GM10266 (cell line): ENCODE data around the gene ATP1B3.
"Not testable (repeated sequence)": the region's sequence is repeated elsewhere in the genome, so short reads cannot be mapped to it uniquely, and the experiment has no call there.

Experiments
- DNase-seq: peaks from one replicate; pipeline ENCODE4 v3.0.0; 2012; ENCODE audit errors: extremely low spot score
- CTCF ChIP-seq: IDR thresholded peaks from 2 replicates; pipeline ENCODE4 v1.5.1; 2012; ENCODE audit warnings: mild to moderate bottlenecking, low read depth; ENCODE audit not compliant: control insufficient read depth, insufficient read depth; ENCODE audit errors: missing control alignments

Gene ATP1B3

GRCh38 chr3:141963301-141963700, 86.9 kb downstream of the ATP1B3 start:
- no peak for TF ChIP-seq CTCF
- DNase-seq: no peak

- no peak for DNase-seq
- no peak for TF ChIP-seq CTCF
These were observed 89.0 kb downstream of the ATP1B3 start for GRCh38 chr3:141965471-141965870.

GRCh38 chr3:141969711-141970110, 93.3 kb downstream of the ATP1B3 start:
- no peak for TF ChIP-seq CTCF
- DNase-seq: no peak

GRCh38 chr3:141971571-141971970, 95.1 kb downstream of the ATP1B3 start:
- TF ChIP-seq CTCF: no peak

GRCh38 chr3:141972399-141972798, 96.0 kb downstream of the ATP1B3 start:
- no peak for DNase-seq
- TF ChIP-seq CTCF: no peak

More at GRCh38 chr3:141971571-141971970, 95.1 kb downstream of the ATP1B3 start:
- DNase-seq: no peak

GRCh38 chr3:141974777-141975176, 98.3 kb downstream of the ATP1B3 start:
- DNase-seq: not testable (repeated sequence)
